ENCODE measurements around the gene PMEL. TPM values are rescaled to one million over a fixed set of nuclear protein-coding genes. Genes with fewer than 3 reads are reported as not detected.

PMEL gene
- total RNA-seq, 1 experiment from 2014 or later, result 5.8 TPM

DNA sequence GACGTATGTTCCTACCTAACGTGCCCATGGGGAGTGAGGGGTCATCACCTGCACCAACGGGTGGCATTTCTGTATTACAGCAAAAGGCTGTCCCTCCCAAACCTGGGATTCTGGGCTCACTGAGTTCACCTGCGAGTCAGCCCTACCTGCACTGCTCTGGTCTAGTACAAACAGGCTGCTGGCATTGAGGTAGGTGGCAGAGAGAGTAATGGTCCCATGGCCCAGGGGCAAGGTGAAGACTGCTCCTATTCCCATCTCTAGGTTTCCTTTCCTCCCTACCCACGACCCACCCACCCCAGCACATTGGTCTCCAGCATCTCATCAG lies 31.7 kb upstream of the PMEL start (continued):
- TF ChIP-seq, protein P1, sequence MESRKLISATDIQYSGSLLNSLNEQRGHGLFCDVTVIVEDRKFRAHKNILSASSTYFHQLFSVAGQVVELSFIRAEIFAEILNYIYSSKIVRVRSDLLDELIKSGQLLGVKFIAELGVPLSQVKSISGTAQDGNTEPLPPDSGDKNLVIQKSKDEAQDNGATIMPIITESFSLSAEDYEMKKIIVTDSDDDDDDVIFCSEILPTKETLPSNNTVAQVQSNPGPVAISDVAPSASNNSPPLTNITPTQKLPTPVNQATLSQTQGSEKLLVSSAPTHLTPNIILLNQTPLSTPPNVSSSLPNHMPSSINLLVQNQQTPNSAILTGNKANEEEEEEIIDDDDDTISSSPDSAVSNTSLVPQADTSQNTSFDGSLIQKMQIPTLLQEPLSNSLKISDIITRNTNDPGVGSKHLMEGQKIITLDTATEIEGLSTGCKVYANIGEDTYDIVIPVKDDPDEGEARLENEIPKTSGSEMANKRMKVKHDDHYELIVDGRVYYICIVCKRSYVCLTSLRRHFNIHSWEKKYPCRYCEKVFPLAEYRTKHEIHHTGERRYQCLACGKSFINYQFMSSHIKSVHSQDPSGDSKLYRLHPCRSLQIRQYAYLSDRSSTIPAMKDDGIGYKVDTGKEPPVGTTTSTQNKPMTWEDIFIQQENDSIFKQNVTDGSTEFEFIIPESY (IDR thresholded peaks at IDR 0.05; ENCODE audit: extremely low read depth, insufficient replicate concordance, low read length), result no peak
- no peak for TF ChIP-seq EZH2phosphoT487 (IDR thresholded peaks at IDR 0.05; ENCODE audit: borderline replicate concordance)
- no peak for TF ChIP-seq ZNF274 (IDR thresholded peaks at IDR 0.05; ENCODE audit: low read depth, low read length)

DNA sequence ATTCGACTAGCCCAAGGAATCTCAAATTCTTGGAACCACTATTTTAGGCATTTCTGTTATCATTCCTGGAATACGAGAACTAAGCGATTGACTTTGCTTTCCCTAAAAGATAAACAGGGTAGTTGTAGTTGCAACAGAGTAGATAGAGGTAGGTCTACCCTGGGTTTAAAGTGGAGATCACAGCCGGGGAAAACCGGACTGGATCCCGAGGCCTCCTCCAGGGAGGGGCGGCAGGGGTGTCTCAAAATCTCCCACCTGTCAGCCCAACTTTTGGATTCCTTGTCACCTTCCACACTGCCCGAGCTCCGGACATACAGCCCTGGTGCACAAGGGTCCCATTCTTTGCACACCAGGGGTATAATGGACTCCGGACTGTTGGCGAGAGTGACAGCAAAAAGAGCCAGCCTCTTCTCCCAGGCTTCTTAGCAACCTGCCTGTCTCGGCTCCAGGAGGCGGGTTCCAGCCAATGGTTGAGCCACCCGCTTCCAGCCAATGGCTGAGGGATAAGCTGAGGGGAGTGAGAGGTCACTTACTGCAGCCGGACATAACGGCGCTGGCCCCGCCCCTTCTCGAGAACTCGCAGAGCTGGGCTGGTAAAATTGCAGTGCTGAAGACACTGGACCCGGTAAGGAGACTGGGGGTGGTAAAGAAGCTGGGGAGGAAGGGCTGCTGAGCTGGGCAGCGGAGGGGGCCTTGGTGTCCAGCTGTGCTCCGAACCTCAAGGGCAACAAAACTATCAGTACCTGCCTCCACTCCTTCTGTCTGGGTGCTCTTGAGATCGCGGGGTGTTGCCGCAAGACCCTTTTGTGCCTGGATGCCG lies 31.1 kb upstream of the PMEL start, which contains the start of gene SUOX:
TSS of gene SUOX (plus strand) at position 562 of the 820 bp plus-strand sequence. CDS start 4,946 bp downstream, outside the sequence.
- ChIA-PET CTCF (interaction anchor here (0.7 to 3.5 kb wide), 21 partner anchors 12 to 260 kb away, joined by 3 to 48 read pairs (median 5); partner anchors contain the start of genes ERBB3, ORMDL2 and RAB5B), POLR2A (interaction anchor here (0.6 to 2.8 kb wide), 13 partner anchors 10 to 315 kb away, joined by 3 to 22 read pairs (median 3); partner anchors contain the start of genes PA2G4, PYM1, RAB5B and ZC3H10), RAD21 (ENCODE audit: low non-redundant PET in 1 of 2, low total read pairs in 2 of 2, uncharacterized antibody in 2 of 2, unreplicated experiment in 2 of 2) (interaction anchor here in 1 of 2 experiments (0.7 to 2.0 kb wide), 4 partner anchors 23 to 50 kb away, joined by 3 to 6 read pairs (median 3); partner anchors contain the start of gene RAB5B)
- intact Hi-C loops (cut with micrococcal nuclease), result loop anchor here (1.0 to 5.0 kb wide), 3 partner anchors 32 to 120 kb away; partner anchors contain the start of genes RPL41, RPS26 and ZC3H10
- Histone ChIP-seq H3K4me3 (replicated peaks in 1 of 2; ENCODE audit: low read depth in 1 of 2, low read length in 2 of 2) (peak within 1 kb of the TSS; percentile 62 to 76), H3K79me2 (ENCODE audit: insufficient read depth, low read length) (no peaks in the 10 kb centered on the region), H3K9me3 (ENCODE audit: control insufficient read depth in 1 of 2, insufficient read depth in 1 of 2, low read depth in 1 of 2, low read length in 2 of 2) (no peaks in the 10 kb centered on the region), H3K4me2 (ENCODE audit: low read length) (peak within 1 kb of the TSS; percentile 88), H4K20me1 (ENCODE audit: insufficient read depth) (no peaks in the 10 kb centered on the region), H3K9me2 (ENCODE audit: insufficient read depth) (no peaks in the 10 kb centered on the region), H3K36me3 (ENCODE audit: control insufficient read depth in 1 of 2, insufficient read depth in 2 of 2, low read length in 2 of 2) (peaks cover 7 to 18% of the 10 kb centered on the region in 2 experiments; a peak in 2 of 4 replicates), H3K27me3 (ENCODE audit: insufficient read depth, low read length) (no peaks in the 10 kb centered on the region), H3K9ac (ENCODE audit: low read length) (peak within 1 kb of the TSS; percentile 73), H3K4me1 (ENCODE audit: control insufficient read depth in 1 of 2, insufficient read depth in 2 of 2, low read length in 2 of 2) (peaks cover 8 to 15% of the 10 kb centered on the region in 2 experiments; a peak in 3 of 4 replicates), H2AFZ (ENCODE audit: low read depth, low read length, poor library complexity, severe bottlenecking) (peak within 1 kb of the TSS; percentile 37), H3K27ac (ENCODE audit: low read depth, low read length) (peak within 1 kb of the TSS; percentile 63)
- peak; percentile 99 for ATAC-seq
- DNase-seq (ENCODE audit: low read depth, low spot score), result peak; percentile 93
- TSS peak; percentile 88 for BruUV-seq (replicated peaks)
- peak; percentile 55 for TF ChIP-seq POLR2A (IDR thresholded peaks at IDR 0.05; ENCODE audit: borderline replicate concordance, extremely low read depth, insufficient read depth, insufficient read length)
- TF ChIP-seq MAX (IDR thresholded peaks at IDR 0.05), result no peak
- TF ChIP-seq, protein P2, sequence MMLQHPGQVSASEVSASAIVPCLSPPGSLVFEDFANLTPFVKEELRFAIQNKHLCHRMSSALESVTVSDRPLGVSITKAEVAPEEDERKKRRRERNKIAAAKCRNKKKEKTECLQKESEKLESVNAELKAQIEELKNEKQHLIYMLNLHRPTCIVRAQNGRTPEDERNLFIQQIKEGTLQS (IDR thresholded peaks at IDR 0.05), result no peak
- TF ChIP-seq POLR2AphosphoS5 (IDR thresholded peaks at IDR 0.05; ENCODE audit: low read depth, low read length), result peak; percentile 78
- TF ChIP-seq ZFX (IDR thresholded peaks at IDR 0.05), result no peak
- no peak for TF ChIP-seq RAD21 (IDR thresholded peaks at IDR 0.05; ENCODE audit: low read depth)
- TF ChIP-seq FOSL1 (IDR thresholded peaks at IDR 0.05; ENCODE audit: low read depth), result no peak
- TF ChIP-seq EGR1 (IDR thresholded peaks at IDR 0.05; ENCODE audit: low read depth), result no peak
- no peak for TF ChIP-seq JUND (IDR thresholded peaks at IDR 0.05)
- TF ChIP-seq, protein P3, sequence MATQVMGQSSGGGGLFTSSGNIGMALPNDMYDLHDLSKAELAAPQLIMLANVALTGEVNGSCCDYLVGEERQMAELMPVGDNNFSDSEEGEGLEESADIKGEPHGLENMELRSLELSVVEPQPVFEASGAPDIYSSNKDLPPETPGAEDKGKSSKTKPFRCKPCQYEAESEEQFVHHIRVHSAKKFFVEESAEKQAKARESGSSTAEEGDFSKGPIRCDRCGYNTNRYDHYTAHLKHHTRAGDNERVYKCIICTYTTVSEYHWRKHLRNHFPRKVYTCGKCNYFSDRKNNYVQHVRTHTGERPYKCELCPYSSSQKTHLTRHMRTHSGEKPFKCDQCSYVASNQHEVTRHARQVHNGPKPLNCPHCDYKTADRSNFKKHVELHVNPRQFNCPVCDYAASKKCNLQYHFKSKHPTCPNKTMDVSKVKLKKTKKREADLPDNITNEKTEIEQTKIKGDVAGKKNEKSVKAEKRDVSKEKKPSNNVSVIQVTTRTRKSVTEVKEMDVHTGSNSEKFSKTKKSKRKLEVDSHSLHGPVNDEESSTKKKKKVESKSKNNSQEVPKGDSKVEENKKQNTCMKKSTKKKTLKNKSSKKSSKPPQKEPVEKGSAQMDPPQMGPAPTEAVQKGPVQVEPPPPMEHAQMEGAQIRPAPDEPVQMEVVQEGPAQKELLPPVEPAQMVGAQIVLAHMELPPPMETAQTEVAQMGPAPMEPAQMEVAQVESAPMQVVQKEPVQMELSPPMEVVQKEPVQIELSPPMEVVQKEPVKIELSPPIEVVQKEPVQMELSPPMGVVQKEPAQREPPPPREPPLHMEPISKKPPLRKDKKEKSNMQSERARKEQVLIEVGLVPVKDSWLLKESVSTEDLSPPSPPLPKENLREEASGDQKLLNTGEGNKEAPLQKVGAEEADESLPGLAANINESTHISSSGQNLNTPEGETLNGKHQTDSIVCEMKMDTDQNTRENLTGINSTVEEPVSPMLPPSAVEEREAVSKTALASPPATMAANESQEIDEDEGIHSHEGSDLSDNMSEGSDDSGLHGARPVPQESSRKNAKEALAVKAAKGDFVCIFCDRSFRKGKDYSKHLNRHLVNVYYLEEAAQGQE (IDR thresholded peaks at IDR 0.05; ENCODE audit: low read depth), result no peak
- peak; percentile 78; the same call in 1 of the 2 replicates for TF ChIP-seq SIN3A (IDR thresholded peaks at IDR 0.05; ENCODE audit: low read depth)
- no peak for TF ChIP-seq ZNF274 (IDR thresholded peaks at IDR 0.05; ENCODE audit: low read depth, low read length)
- TF ChIP-seq SP1 (IDR thresholded peaks at IDR 0.05; ENCODE audit: low read depth), result peak; percentile 73
- no peak for TF ChIP-seq CTCF (IDR thresholded peaks at IDR 0.05 in 2 of 3, conservative IDR thresholded peaks at IDR 0.05 in 1 of 3; ENCODE audit: borderline replicate concordance in 1 of 3, insufficient read depth in 1 of 3, low read depth in 2 of 3, low read length in 2 of 3)
